IMR-90 (cell line): Measurements from ENCODE around the gene SLC25A44. TPM values are rescaled to one million over a fixed set of nuclear protein-coding genes. Genes with fewer than 3 reads are reported as not detected.

Source experiments
- ATAC-seq: fragments of 200-7000 bp; cut with Tn5 transposase; 2 replicates; pipeline ENCODE4 v1.9.1; 2020; ENCODE audit warnings: low read depth, mild to moderate bottlenecking, moderate library complexity
- BruUV-seq: library from RNA; stranded (reverse); fragments of 400-500 nt; replicated peaks from 2 replicates; lab custom pipeline; 2021; lab: Mats Ljungman, UMichigan
- CTCF ChIA-PET: fragments of 300-600 bp; formaldehyde crosslinking; extraction: SDS; loops from one replicate; lab custom pipeline; 2021; ENCODE audit warnings: antibody characterized with exemption; lab: Yijun Ruan, JAX
- POLR2A ChIA-PET: fragments of 300-600 bp; sonication (Branson Sonifier 250); formaldehyde crosslinking; loops from one replicate; lab custom pipeline; 2022; ENCODE audit warnings: antibody characterized with exemption; ENCODE audit not compliant: unreplicated experiment; lab: Charles Lee
- DNase-seq: peaks from one replicate; pipeline ENCODE4 v3.0.0; 2013
- H2AFZ ChIP-seq: replicated peaks from 2 replicates; pipeline ENCODE3; 2013; ENCODE audit warnings: low read length, mild to moderate bottlenecking; ENCODE audit not compliant: poor library complexity
- H2AK5ac ChIP-seq: 2 replicates; pipeline ENCODE4 v1.6.1; 2013; ENCODE audit warnings: low read depth, low read length, inconsistent platforms
- H2AK9ac ChIP-seq: replicated peaks from 2 replicates; pipeline ENCODE3; 2013; ENCODE audit warnings: mild to moderate bottlenecking, low read depth, low read length, moderate library complexity; ENCODE audit not compliant: poor library complexity
- H2BK120ac ChIP-seq: 2 replicates; pipeline ENCODE4 v1.6.1; 2013; ENCODE audit warnings: low read depth, low read length, inconsistent platforms
- H2BK15ac ChIP-seq: 3 replicates; pipeline ENCODE4 v1.6.1; 2013; ENCODE audit warnings: low read depth, low read length, inconsistent platforms
- H2BK20ac ChIP-seq: 2 replicates; pipeline ENCODE4 v1.6.1; 2013; ENCODE audit warnings: low read depth, mild to moderate bottlenecking, inconsistent platforms, low read length, moderate library complexity
- H2BK5ac ChIP-seq: 2 replicates; pipeline ENCODE4 v1.6.1; 2013; ENCODE audit warnings: mild to moderate bottlenecking, low read depth, low read length, inconsistent platforms; ENCODE audit not compliant: poor library complexity, severe bottlenecking
- H3K14ac ChIP-seq: replicated peaks from 2 replicates; pipeline ENCODE4 v1.6.1; 2013; ENCODE audit warnings: low read depth, low read length, inconsistent platforms
- H3K18ac ChIP-seq: 2 replicates; pipeline ENCODE4 v1.6.1; 2013; ENCODE audit warnings: low read depth, low read length, control low read depth
- H3K23ac ChIP-seq: 2 replicates; pipeline ENCODE4 v1.6.1; 2013; ENCODE audit warnings: low read depth, low read length, inconsistent platforms
- H3K27ac ChIP-seq: 2 replicates; pipeline ENCODE4 v1.5.1; 2013; ENCODE audit warnings: mild to moderate bottlenecking, control low read depth, low read length; ENCODE audit not compliant: insufficient read depth
- H3K27me3 ChIP-seq: 2 replicates; pipeline ENCODE4 v1.6.1; 2013; ENCODE audit warnings: low read length; ENCODE audit not compliant: control insufficient read depth, insufficient read depth
- H3K36me3 ChIP-seq: 2 replicates; pipeline ENCODE4 v1.6.1; 2013; ENCODE audit warnings: low read length, mixed read lengths; ENCODE audit not compliant: control insufficient read depth, insufficient read depth
- H3K4ac ChIP-seq: 2 replicates; pipeline ENCODE4 v1.6.1; 2013; ENCODE audit warnings: low read depth, low read length, inconsistent platforms
- H3K4me1 ChIP-seq: 2 replicates; pipeline ENCODE4 v1.6.1; 2013; ENCODE audit warnings: low read length, mixed read lengths; ENCODE audit not compliant: control insufficient read depth, insufficient read depth
- H3K4me2 ChIP-seq: 2 replicates; pipeline ENCODE4 v1.6.1; 2013; ENCODE audit warnings: low read depth, mild to moderate bottlenecking, control low read depth, low read length, moderate library complexity
- H3K4me3 ChIP-seq: 2 replicates; pipeline ENCODE4 v1.5.1; 2013; ENCODE audit warnings: low read depth, mild to moderate bottlenecking, control low read depth, low read length, moderate library complexity; ENCODE audit not compliant: insufficient read depth
- H3K56ac ChIP-seq: 2 replicates; pipeline ENCODE4 v1.6.1; 2013; ENCODE audit warnings: low read length, inconsistent platforms; ENCODE audit not compliant: insufficient read depth; ENCODE audit errors: extremely low read depth
- H3K79me1 ChIP-seq, 2 experiments: 2 replicates each; pipeline ENCODE4 v1.6.1; 2013; ENCODE audit warnings: low read length in 2 of 2, inconsistent platforms in 1 of 2, low read depth in 1 of 2
- H3K9ac ChIP-seq: 2 replicates; pipeline ENCODE4 v1.6.1; 2013; ENCODE audit warnings: low read depth, low read length, control low read depth
- H3K9me1 ChIP-seq: 2 replicates; pipeline ENCODE4 v1.6.1; 2013; ENCODE audit warnings: low read length, inconsistent platforms; ENCODE audit not compliant: insufficient read depth
- H3K9me3 ChIP-seq: 2 replicates; pipeline ENCODE4 v1.6.1; 2013; ENCODE audit warnings: low read length; ENCODE audit not compliant: control insufficient read depth, insufficient read depth
- H4K20me1 ChIP-seq: 2 replicates; pipeline ENCODE4 v1.6.1; 2013; ENCODE audit warnings: low read length, inconsistent platforms; ENCODE audit not compliant: insufficient read depth
- H4K5ac ChIP-seq: 2 replicates; pipeline ENCODE4 v1.6.1; 2013; ENCODE audit warnings: mild to moderate bottlenecking, low read depth, low read length, control low read depth
- H4K8ac ChIP-seq, 2 experiments: 2 replicates each; pipeline ENCODE4 v1.6.1; 2013; ENCODE audit warnings: low read depth in 2 of 2, low read length in 2 of 2, control low read depth in 1 of 2, inconsistent platforms in 1 of 2
- H4K91ac ChIP-seq: 2 replicates; pipeline ENCODE4 v1.6.1; 2013; ENCODE audit warnings: low read depth, low read length, inconsistent platforms; ENCODE audit not compliant: insufficient read depth
- BHLHE40 ChIP-seq: fragments of 150-350 bp; IDR thresholded peaks from 2 replicates; pipeline ENCODE4 v1.6.1; 2016; ENCODE audit warnings: mild to moderate bottlenecking, low read depth, low read length
- CEBPB ChIP-seq: IDR thresholded peaks from 2 replicates; pipeline ENCODE4 v1.6.1; 2012; ENCODE audit warnings: low read depth, low read length, improper control_type of control experiment
- FOS ChIP-seq: fragments of 150-350 bp; IDR thresholded peaks from 2 replicates; pipeline ENCODE4 v1.6.1; 2016; ENCODE audit warnings: low read depth, low read length
- MAFK ChIP-seq: IDR thresholded peaks from 2 replicates; pipeline ENCODE4 v1.6.1; 2012; ENCODE audit warnings: low read depth, low read length, improper control_type of control experiment
- MXI1 ChIP-seq: IDR thresholded peaks from 2 replicates; pipeline ENCODE4 v1.6.1; 2012; ENCODE audit warnings: low read depth, mild to moderate bottlenecking, low read length, moderate library complexity, borderline replicate concordance
- NFE2L2 ChIP-seq: fragments of 150-350 bp; IDR thresholded peaks from 2 replicates; pipeline ENCODE4 v1.6.1; 2016; ENCODE audit warnings: low read depth, mild to moderate bottlenecking, low read length
- POLR2A ChIP-seq: IDR thresholded peaks from 2 replicates; pipeline ENCODE4 v1.6.1; 2012; ENCODE audit warnings: mild to moderate bottlenecking, low read depth, low read length
- RAD21 ChIP-seq: IDR thresholded peaks from 2 replicates; pipeline ENCODE4 v1.6.1; 2012; ENCODE audit warnings: low read length, improper control_type of control experiment
- RCOR1 ChIP-seq: IDR thresholded peaks from 2 replicates; pipeline ENCODE4 v1.6.1; 2012; ENCODE audit warnings: mild to moderate bottlenecking, low read length, improper control_type of control experiment; ENCODE audit not compliant: insufficient replicate concordance
- RFX5 ChIP-seq: IDR thresholded peaks from 2 replicates; pipeline ENCODE4 v1.8.0; 2012; ENCODE audit warnings: low read depth, mild to moderate bottlenecking, low read length, moderate library complexity
- SMC3 ChIP-seq: fragments of 150-350 bp; IDR thresholded peaks from 2 replicates; pipeline ENCODE4 v1.6.1; 2016; ENCODE audit warnings: low read depth, mild to moderate bottlenecking, antibody characterized with exemption, low read length, moderate library complexity
- WGBS, 2 experiments: methylation state at CpG; one replicate each; pipeline versions ENCODE4 v1.1.5 to v1.1.7; 2013; ENCODE audit warnings: missing lambda C conversion rate in 2 of 2; ENCODE audit not compliant: insufficient read length in 1 of 2; ENCODE audit errors: extremely low coverage in 2 of 2; 5-methylcytosine and 5-hydroxymethylcytosine counted together
- dilution Hi-C: fragments of 300-500 bp; cut with HindIII; formaldehyde crosslinking; loops from one replicate; pipeline ENCODE4 v1.14.3; 2018; ENCODE audit warnings: low sequenced_read_pairs; ENCODE audit not compliant: unreplicated experiment
- in situ Hi-C: fragments of 300-500 bp; cut with MboI; formaldehyde crosslinking; loops from 3 replicates; pipeline ENCODE4 v1.14.3; 2019; ENCODE audit warnings: low sequenced_read_pairs, inconsistent platforms, mixed read lengths
- intact Hi-C: fragments of 100-400 bp; cut with micrococcal nuclease; formaldehyde crosslinking; loops from 2 replicates; pipeline ENCODE4 v1.10.0; 2022
- polyA plus RNA-seq, 3 experiments: library from polyadenylated mRNA; depleted of rRNA; stranded (reverse); fragments of >200 nt; gene quantifications; 2 replicates each; pipeline ENCODE4 v1.2.3, GENCODE V29; 2012; ENCODE audit warnings: low replicate concordance in 1 of 3
- total RNA-seq: library from RNA; depleted of rRNA; stranded (reverse); fragments of >200 nt; gene quantifications from 2 replicates; pipeline ENCODE4 v1.2.3, GENCODE V29; 2012
- TF ChIP-seq, protein P1 (sequence below): fragments of 150-350 bp; IDR thresholded peaks from 2 replicates; pipeline ENCODE4 v1.6.1; 2016; ENCODE audit warnings: low read depth, mild to moderate bottlenecking, low read length, moderate library complexity, borderline replicate concordance

SLC25A44 gene
- total and polyA plus RNA-seq, 2 of the 4 experiments (the other 2 are of a cell fraction): 12.7 to 20.2 TPM

DNA sequence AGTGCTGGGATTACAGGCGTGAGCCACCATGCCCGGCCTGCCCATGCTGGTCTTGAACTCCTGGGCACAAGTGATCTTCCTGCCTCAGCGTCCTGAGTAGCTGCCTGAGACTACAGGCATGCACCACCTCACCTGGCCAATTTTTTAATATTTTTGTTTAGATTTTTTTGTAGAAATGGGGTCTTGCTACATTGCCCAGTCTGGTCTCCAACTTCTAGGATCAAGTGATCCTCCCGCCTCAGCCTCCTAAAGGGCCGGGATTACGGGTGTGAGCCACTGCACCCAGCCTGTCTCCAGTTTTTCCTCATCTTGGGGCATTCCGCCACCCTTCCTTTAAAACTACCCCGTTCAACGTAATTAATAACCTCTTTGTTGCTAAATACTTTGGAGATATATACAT lies 26.3 kb downstream of the SLC25A44 start:
- 93% methylated on average over 3 of the region's 9 CpGs; no CpG with 5 or more reads in 1 of the 2 experiments for WGBS, 2 experiments
- H2AK5ac ChIP-seq: no peak overlapping the region
- no peak for DNase-seq
- H2BK20ac ChIP-seq: no peak overlapping the region
- CTCF ChIA-PET: interaction anchor here (0.6 kb wide), 1 partner anchor 229 kb away, joined by 3 read pairs; no protein-coding TSS in a partner anchor
- no peak overlapping the region for H3K4me2 ChIP-seq
- no peak overlapping the region for H4K8ac ChIP-seq
- intact Hi-C loops: no loop called here
- dilution Hi-C loops: no loop called here
- H3K36me3 ChIP-seq: peaks cover 13% of the 10 kb centered on the region
- peaks cover 4% of the 10 kb centered on the region; the same call in 1 of the 2 replicates for H3K4me1 ChIP-seq
- H3K23ac ChIP-seq: no peak overlapping the region
- no peak overlapping the region for H2AFZ ChIP-seq
- no peak overlapping the region for H3K56ac ChIP-seq
- no peak overlapping the region for H3K14ac ChIP-seq
- H3K18ac ChIP-seq: no peak overlapping the region
- no peak overlapping the region for H3K4me3 ChIP-seq
- H3K9ac ChIP-seq: no peak overlapping the region
- POLR2A ChIA-PET: no interaction called here
- TF ChIP-seq SMC3 (no peak), CEBPB (no peak), RFX5 (no peak), RCOR1 (no peak), POLR2A (no peak), NFE2L2 (no peak), RAD21 (no peak), MAFK (no peak), BHLHE40 (no peak), FOS (no peak), MXI1 (no peak)
- TF ChIP-seq, protein P1, sequence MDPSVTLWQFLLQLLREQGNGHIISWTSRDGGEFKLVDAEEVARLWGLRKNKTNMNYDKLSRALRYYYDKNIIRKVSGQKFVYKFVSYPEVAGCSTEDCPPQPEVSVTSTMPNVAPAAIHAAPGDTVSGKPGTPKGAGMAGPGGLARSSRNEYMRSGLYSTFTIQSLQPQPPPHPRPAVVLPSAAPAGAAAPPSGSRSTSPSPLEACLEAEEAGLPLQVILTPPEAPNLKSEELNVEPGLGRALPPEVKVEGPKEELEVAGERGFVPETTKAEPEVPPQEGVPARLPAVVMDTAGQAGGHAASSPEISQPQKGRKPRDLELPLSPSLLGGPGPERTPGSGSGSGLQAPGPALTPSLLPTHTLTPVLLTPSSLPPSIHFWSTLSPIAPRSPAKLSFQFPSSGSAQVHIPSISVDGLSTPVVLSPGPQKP: no peak
- H4K91ac ChIP-seq: no peak overlapping the region
- H2BK5ac ChIP-seq: no peak overlapping the region
- H3K27ac ChIP-seq: no peak overlapping the region
- no peaks in the 10 kb centered on the region for H4K20me1 ChIP-seq
- H2AK9ac ChIP-seq: no peak overlapping the region
- no peak overlapping the region for H4K5ac ChIP-seq
- H3K27me3 ChIP-seq: no peaks in the 10 kb centered on the region
- ATAC-seq: no peak
- no peak overlapping the region for H2BK120ac ChIP-seq
- in situ Hi-C loops: loop anchor here (5.0 kb wide), 1 partner anchor 128 kb away; no protein-coding TSS in a partner anchor
- no peaks in the 10 kb centered on the region for H3K9me3 ChIP-seq
- no peak overlapping the region for H3K4ac ChIP-seq
- peaks cover 4% of the 10 kb centered on the region for H3K9me1 ChIP-seq
- no TSS peak for BruUV-seq
- peaks cover 14 to 44% of the 10 kb centered on the region in 2 experiments for H3K79me1 ChIP-seq
- no peak overlapping the region for H2BK15ac ChIP-seq
